ENCODE data around the gene XRCC5. TPM values are rescaled to one million over a fixed set of nuclear protein-coding genes. Genes with fewer than 3 reads are reported as not detected.

XRCC5 gene
- total RNA-seq, 1 donor from 2014 or later, result 178 TPM

DNA sequence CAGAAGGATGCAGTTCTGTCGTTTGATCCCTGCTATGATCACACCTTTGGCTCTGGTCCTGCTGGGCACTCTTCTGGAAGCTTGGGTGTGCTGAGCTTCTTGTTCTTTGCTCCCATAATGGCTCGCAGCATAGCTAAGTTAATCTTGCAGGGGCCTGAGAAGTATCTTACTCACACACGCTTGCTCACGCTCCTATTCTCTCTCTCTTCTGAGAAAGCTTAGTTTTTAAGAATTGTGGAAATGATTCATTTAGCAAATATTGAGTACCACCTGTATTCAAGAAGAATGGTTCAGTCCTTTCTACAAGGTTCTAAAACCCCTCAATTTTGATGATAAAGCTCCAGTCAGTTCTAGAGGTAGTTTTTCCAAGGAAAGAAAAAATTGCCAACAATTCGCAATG, 40.6 kb downstream of the XRCC5 start:
- Histone ChIP-seq H3K27ac (no peak overlapping the region), H3K27me3 (no peaks in the 10 kb centered on the region), H3K4me3 (no peak overlapping the region), H3K4me1 (no peaks in the 10 kb centered on the region), H3K36me3 (peaks cover 91% of the 10 kb centered on the region), H3K9me3 (no peaks in the 10 kb centered on the region)
- ATAC-seq (no peak), DNase-seq (no peak)
- intact Hi-C loops (cut with DNase I), result no loop called here
- TF ChIP-seq, protein P1, sequence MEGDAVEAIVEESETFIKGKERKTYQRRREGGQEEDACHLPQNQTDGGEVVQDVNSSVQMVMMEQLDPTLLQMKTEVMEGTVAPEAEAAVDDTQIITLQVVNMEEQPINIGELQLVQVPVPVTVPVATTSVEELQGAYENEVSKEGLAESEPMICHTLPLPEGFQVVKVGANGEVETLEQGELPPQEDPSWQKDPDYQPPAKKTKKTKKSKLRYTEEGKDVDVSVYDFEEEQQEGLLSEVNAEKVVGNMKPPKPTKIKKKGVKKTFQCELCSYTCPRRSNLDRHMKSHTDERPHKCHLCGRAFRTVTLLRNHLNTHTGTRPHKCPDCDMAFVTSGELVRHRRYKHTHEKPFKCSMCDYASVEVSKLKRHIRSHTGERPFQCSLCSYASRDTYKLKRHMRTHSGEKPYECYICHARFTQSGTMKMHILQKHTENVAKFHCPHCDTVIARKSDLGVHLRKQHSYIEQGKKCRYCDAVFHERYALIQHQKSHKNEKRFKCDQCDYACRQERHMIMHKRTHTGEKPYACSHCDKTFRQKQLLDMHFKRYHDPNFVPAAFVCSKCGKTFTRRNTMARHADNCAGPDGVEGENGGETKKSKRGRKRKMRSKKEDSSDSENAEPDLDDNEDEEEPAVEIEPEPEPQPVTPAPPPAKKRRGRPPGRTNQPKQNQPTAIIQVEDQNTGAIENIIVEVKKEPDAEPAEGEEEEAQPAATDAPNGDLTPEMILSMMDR (IDR thresholded peaks at IDR 0.05), result no peak

DNA sequence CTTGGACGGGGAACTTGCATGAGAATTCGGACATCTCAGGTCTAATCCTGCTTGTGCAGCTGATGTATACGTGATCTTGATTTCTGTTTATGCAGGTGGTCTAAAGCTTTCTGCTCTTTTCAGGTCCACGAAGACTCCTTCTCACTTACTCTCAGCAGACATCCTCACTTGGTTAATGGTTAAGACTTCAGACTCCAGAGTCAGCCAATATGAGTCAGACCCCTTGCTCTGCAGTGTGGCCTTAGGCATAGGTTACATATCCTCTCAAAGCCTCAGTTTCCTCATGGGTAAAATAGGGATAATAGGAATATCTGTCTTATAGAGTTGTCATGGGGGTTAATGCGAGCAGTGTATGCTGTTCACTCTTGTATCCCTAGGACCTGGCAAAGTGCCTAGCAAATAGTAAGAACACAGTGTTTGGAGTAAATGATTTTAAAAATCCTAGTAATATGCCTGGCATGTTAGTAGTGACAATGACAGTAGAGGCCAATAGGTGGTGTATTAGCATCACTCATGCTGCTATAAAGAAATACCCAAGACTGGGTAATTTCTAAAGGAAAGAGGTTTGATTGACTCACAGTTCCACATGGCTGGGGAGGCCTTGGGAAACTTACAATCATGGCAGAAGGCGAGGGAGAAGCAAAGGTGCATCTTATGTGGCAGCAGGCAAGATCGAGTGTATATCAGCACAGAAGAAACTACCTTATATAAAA, 42.3 kb downstream of the XRCC5 start:
- DNase-seq (no peak), ATAC-seq (no peak)
- H3K27ac ChIP-seq, result no peak overlapping the region
- peaks cover 92% of the 10 kb centered on the region for H3K36me3 ChIP-seq
- no peaks in the 10 kb centered on the region for H3K27me3 ChIP-seq
- H3K4me1 ChIP-seq, result no peaks in the 10 kb centered on the region
- intact Hi-C loops (cut with DNase I), result no loop called here
- H3K9me3 ChIP-seq, result no peaks in the 10 kb centered on the region
- no peak overlapping the region for H3K4me3 ChIP-seq
- TF ChIP-seq, protein P1 (IDR thresholded peaks at IDR 0.05), result no peak

DNA sequence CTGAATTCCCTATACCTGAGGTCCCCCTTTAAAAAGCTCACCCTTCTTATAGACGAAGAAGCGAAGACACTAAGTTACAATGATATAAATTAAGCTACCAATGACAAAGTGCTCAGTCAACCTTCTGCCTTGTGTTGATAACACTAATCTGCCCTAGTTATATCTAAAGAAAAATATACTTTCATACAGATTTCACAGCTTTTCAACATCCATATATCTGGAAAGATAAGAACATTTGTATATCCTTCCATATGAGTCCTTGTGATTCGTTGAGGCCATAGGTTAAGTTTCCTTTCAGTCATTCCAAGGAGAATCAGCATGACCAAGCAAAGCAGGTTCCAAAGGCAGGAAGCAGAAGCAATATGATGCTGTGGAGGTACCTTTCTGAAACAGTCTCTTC, 46.8 kb downstream of the XRCC5 start:
- no peaks in the 10 kb centered on the region for H3K4me1 ChIP-seq
- H3K27ac ChIP-seq, result no peak overlapping the region
- ATAC-seq, result no peak
- no peak for DNase-seq
- no peaks in the 10 kb centered on the region for H3K9me3 ChIP-seq
- no peak overlapping the region for H3K4me3 ChIP-seq
- H3K27me3 ChIP-seq, result no peaks in the 10 kb centered on the region
- TF ChIP-seq, protein P1 (IDR thresholded peaks at IDR 0.05), result no peak
- intact Hi-C loops (cut with DNase I), result no loop called here
- peaks cover 79% of the 10 kb centered on the region for H3K36me3 ChIP-seq

- Histone ChIP-seq H3K4me3 (no peak overlapping the region), H3K36me3 (peaks cover 79% of the 10 kb centered on the region), H3K9me3 (no peaks in the 10 kb centered on the region), H3K27ac (no peak overlapping the region), H3K4me1 (no peaks in the 10 kb centered on the region), H3K27me3 (no peaks in the 10 kb centered on the region)
- TF ChIP-seq, protein P1 (IDR thresholded peaks at IDR 0.05), result no peak
- DNase-seq, result no peak
- intact Hi-C loops (cut with DNase I), result no loop called here
- ATAC-seq, result no peak
Measured at GRCh38 chr2:216156822-216157221, 47.7 kb downstream of the XRCC5 start.

DNA sequence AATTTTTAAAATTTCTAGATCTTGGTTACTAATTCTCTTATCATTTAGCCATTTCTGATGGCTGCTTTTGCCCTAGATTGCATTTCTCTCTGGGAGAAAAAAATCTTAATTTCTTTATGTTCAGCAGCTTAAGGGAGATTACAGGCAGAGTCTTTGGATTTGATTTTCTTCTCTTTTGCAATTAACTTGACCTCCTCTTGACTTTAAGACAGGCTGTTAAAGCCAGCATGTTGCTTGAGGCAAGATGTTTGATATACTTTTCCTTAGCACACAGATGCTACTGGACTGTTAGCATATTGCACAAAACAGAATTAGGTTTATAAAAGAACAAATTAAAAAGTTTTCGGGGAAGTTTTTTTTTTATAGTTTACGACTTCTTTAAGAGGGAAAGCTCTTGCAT, 50.0 kb downstream of the XRCC5 start:
- no peak for DNase-seq
- Histone ChIP-seq H3K36me3 (peaks cover 79% of the 10 kb centered on the region), H3K9me3 (no peaks in the 10 kb centered on the region), H3K4me3 (no peak overlapping the region), H3K4me1 (no peaks in the 10 kb centered on the region), H3K27ac (no peak overlapping the region), H3K27me3 (no peaks in the 10 kb centered on the region)
- TF ChIP-seq, protein P1 (IDR thresholded peaks at IDR 0.05), result no peak
- intact Hi-C loops (cut with DNase I), result no loop called here
- no peak for ATAC-seq

- Histone ChIP-seq H3K27ac (no peak overlapping the region), H3K9me3 (no peaks in the 10 kb centered on the region), H3K27me3 (no peaks in the 10 kb centered on the region), H3K4me3 (no peak overlapping the region), H3K36me3 (peaks cover 79% of the 10 kb centered on the region), H3K4me1 (no peaks in the 10 kb centered on the region)
- intact Hi-C loops (cut with DNase I), result no loop called here
- TF ChIP-seq, protein P1 (IDR thresholded peaks at IDR 0.05), result no peak
- DNase-seq (no peak), ATAC-seq (no peak)
Measured at GRCh38 chr2:216159646-216160045, 50.5 kb downstream of the XRCC5 start.
